NB4 (cell line): ENCODE measurements around the gene UBE4B.
"Not testable (repeated sequence)": the region's sequence is repeated elsewhere in the genome, so short reads cannot be mapped to it uniquely, and the experiment has no call there.

Experiments
- DNase-seq: peaks from one replicate; pipeline ENCODE4 v3.0.0; 2010; ENCODE audit warnings: low read depth
- H3K4me3 ChIP-seq: one replicate; pipeline ENCODE4 v1.5.1; 2011; ENCODE audit warnings: mild to moderate bottlenecking, low read depth, low read length, moderate library complexity
- CTCF ChIP-seq: IDR thresholded peaks from one replicate; pipeline ENCODE4 v1.5.1; 2012; ENCODE audit warnings: low read depth, low read length
- MYC ChIP-seq: IDR thresholded peaks from 2 replicates; pipeline ENCODE4 v1.6.1; 2011; ENCODE audit warnings: low read depth, low read length
- POLR2A ChIP-seq: IDR thresholded peaks from 2 replicates; pipeline ENCODE4 v1.6.1; 2011; ENCODE audit warnings: mild to moderate bottlenecking; ENCODE audit not compliant: insufficient read length; ENCODE audit errors: extremely low read depth
- TF ChIP-seq, protein P1 (sequence below): IDR thresholded peaks from 2 replicates; pipeline ENCODE4 v1.6.1; 2011; ENCODE audit warnings: low read depth, low read length

UBE4B gene

DNA sequence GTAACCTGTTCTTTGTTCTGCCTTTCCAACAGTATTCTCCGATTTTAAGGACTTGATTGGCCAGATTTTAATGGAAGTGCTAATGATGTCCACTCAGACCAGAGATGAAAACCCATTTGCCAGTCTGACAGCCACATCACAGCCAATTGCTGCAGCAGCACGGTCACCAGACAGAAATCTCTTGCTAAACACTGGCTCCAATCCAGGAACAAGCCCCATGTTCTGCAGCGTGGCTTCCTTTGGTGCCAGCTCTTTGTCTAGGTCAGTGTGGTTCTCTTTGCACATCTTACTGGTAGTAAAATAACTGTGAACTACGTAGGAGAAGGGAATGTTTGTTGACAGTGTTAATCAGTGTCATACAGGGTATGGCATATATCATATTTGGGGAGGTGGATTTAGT is 72.7 kb downstream of the UBE4B start:
- TF ChIP-seq MYC (no peak), POLR2A (no peak)
- no peak for DNase-seq
- H3K4me3 ChIP-seq, result no peak overlapping the region

GRCh38 chr1:10106241-10106640 is 73.5 kb downstream of the UBE4B start:
- no peak for TF ChIP-seq CTCF
- TF ChIP-seq, protein P1, sequence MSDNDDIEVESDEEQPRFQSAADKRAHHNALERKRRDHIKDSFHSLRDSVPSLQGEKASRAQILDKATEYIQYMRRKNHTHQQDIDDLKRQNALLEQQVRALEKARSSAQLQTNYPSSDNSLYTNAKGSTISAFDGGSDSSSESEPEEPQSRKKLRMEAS, result no peak
- TF ChIP-seq MYC, result no peak
- TF ChIP-seq POLR2A, result no peak
- no peak overlapping the region for H3K4me3 ChIP-seq
- no peak for DNase-seq

DNA sequence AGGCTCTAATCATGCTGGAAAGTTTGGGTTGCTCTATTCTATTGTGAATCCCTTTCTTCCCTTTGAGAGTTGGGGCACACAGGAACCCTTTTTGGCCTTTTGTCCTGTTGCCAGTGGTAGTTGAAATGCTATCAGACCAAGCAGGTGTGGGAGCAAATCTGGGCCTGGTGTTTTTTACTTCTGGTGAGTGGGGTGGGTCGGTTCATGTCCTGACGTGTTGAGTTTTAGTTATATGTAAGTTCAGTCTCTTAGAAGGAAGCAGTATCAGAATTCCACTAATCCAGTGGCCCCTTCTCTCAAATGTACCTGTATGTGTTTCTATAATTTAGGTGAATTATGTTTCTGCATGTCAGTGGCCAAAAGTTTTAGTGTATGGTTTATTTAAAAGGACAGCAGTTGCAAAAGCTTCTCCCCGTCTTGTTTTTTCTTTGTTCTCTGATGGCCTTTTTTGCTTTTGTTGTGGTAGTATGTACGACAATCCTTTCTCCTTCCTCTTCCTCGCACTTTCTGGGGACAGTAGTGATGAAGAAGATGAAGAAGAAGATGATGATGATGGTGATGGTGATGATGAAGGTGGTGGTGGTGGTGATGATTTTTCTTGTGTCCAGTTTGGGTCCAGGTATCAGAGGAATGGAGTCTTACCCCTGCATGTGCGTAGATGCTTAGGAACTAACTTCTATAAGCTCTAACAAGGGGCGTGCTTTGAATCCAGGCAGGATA is 74.2 kb downstream of the UBE4B start:
- no peak overlapping the region for H3K4me3 ChIP-seq
- DNase-seq, result no peak
- TF ChIP-seq POLR2A, result no peak
- TF ChIP-seq, protein P1, result no peak

- not testable (repeated sequence) for H3K4me3 ChIP-seq, DNase-seq
These were observed 74.7 kb downstream of the UBE4B start for GRCh38 chr1:10107476-10107847.

DNA sequence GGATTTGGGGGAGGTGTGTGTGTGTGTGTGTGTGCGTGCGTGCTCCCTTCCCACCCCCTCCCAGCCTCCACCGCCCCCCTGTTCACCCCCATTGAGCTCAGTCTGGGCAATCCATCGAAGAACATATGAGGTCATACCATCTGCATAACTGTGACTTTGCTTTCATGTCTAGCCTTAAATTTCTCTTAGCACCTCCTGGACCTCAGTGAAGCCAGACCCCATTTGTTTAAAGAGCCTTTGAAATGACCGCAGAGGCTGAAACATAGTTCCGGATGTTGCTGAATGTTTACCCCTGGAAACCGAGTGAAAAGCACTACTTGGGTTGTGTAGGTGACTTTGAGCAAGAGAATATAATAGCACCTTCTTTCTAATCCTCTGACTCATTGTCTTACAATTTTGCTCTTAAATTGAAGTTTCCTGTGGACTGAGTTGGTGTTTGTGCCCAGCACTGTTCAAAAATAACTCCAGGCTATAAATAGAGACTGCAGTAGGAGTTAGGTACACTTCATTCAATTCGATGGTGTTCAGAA is 75.4 kb downstream of the UBE4B start:
- no peak for TF ChIP-seq POLR2A
- TF ChIP-seq, protein P1, result no peak
- no peak for DNase-seq
- H3K4me3 ChIP-seq, result no peak overlapping the region

GRCh38 chr1:10108948-10109708 is 76.4 kb downstream of the UBE4B start:
- TF ChIP-seq, protein P1, result no peak
- TF ChIP-seq CTCF (no peak), MYC (no peak), POLR2A (no peak)
- H3K4me3 ChIP-seq, result no peak overlapping the region

GRCh38 chr1:10113501-10113900 is 80.7 kb downstream of the UBE4B start:
- TF ChIP-seq MYC (no peak), POLR2A (no peak), CTCF (no peak)
- TF ChIP-seq, protein P1, result no peak
- no peak for DNase-seq
- H3K4me3 ChIP-seq, result no peak overlapping the region

More at GRCh38 chr1:10108948-10109708, 76.4 kb downstream of the UBE4B start:
- no peak for DNase-seq
